ENCODE measurements around the gene GTF3C5.
A peak's percentile ranks its signal among the peaks of the same experiment; 100 is the strongest.
"Not testable (repeated sequence)": the region's sequence is repeated elsewhere in the genome, so short reads cannot be mapped to it uniquely, and the experiment has no call there.

Gene GTF3C5

GRCh38 chr9:133090752-133091385, 60.1 kb downstream of the GTF3C5 start:
- no peak for DNase-seq (ENCODE audit: low read depth)

- DNase-seq (ENCODE audit: low read depth): not testable (repeated sequence)
Measured at GRCh38 chr9:133094351-133094750, 63.6 kb downstream of the GTF3C5 start.

- no peak for DNase-seq (ENCODE audit: low read depth)
Measured at GRCh38 chr9:133094842-133095393, 64.1 kb downstream of the GTF3C5 start.

GRCh38 chr9:133098104-133098754, 67.4 kb downstream of the GTF3C5 start:
- no peak for DNase-seq (ENCODE audit: low read depth)

- no peak for DNase-seq (ENCODE audit: low read depth)
Measured at GRCh38 chr9:133098871-133099270, 68.1 kb downstream of the GTF3C5 start.

GRCh38 chr9:133099726-133100505, 69.1 kb downstream of the GTF3C5 start:
- DNase-seq (ENCODE audit: low read depth): no peak

GRCh38 chr9:133100506-133101355, 69.9 kb downstream of the GTF3C5 start:
- no peak for DNase-seq (ENCODE audit: low read depth)

- DNase-seq (ENCODE audit: low read depth): no peak
Measured at GRCh38 chr9:133101356-133102189, 70.8 kb downstream of the GTF3C5 start.

- DNase-seq (ENCODE audit: low read depth): no peak
Measured at GRCh38 chr9:133102190-133103021, 71.6 kb downstream of the GTF3C5 start.

GRCh38 chr9:133103183-133103986, 72.6 kb downstream of the GTF3C5 start:
- peak; percentile 33 for DNase-seq (ENCODE audit: low read depth)

- no peak for DNase-seq (ENCODE audit: low read depth)
Measured at GRCh38 chr9:133103987-133104505, 73.2 kb downstream of the GTF3C5 start.

- no peak for DNase-seq (ENCODE audit: low read depth)
Measured at GRCh38 chr9:133104718-133105460, 74.1 kb downstream of the GTF3C5 start.

- DNase-seq (ENCODE audit: low read depth): no peak
Measured at GRCh38 chr9:133105461-133105770, 74.6 kb downstream of the GTF3C5 start.

- no peak for DNase-seq (ENCODE audit: low read depth)
Measured at GRCh38 chr9:133106511-133107244, 75.9 kb downstream of the GTF3C5 start.

GRCh38 chr9:133107245-133107722, 76.5 kb downstream of the GTF3C5 start:
- no peak for DNase-seq (ENCODE audit: low read depth)

Measured in stimulated activated CD8-positive, alpha-beta memory T cell treated with anti-CD3 and anti-CD28 coated beads, Interleukin-4, amount 100 ng/mL, for 24 hours (primary cell).